SK-N-SH (cell line): ENCODE results near the gene TMEM255B.

Experiments
- CHD2 ChIP-seq: fragments of 150-350 bp; IDR thresholded peaks from 2 replicates; pipeline ENCODE4 v1.6.1; 2018; ENCODE audit warnings: low read length; ENCODE audit not compliant: partially characterized antibody
- CTCF ChIP-seq: fragments of 200-600 bp; sonication (generic); IDR thresholded peaks from 2 replicates; pipeline ENCODE4 v1.6.1; 2017; ENCODE audit warnings: antibody characterized with exemption, mild to moderate bottlenecking, moderate library complexity
- EP300 ChIP-seq, 2 experiments: IDR thresholded peaks; 2 replicates each; pipeline versions ENCODE4 v1.4.0 to v1.6.1; 2012; ENCODE audit warnings: borderline replicate concordance in 1 of 2, low read depth in 1 of 2, low read length in 1 of 2
- SIN3A ChIP-seq: IDR thresholded peaks from 2 replicates; pipeline ENCODE4 v1.6.1; 2012; ENCODE audit warnings: low read depth, mild to moderate bottlenecking, low read length, moderate library complexity, borderline replicate concordance
- SMC3 ChIP-seq: IDR thresholded peaks from 2 replicates; pipeline ENCODE4 v1.6.1; 2012; ENCODE audit warnings: low read depth, low read length, improper control_type of control experiment
- TAF1 ChIP-seq: IDR thresholded peaks from 2 replicates; pipeline ENCODE4 v1.6.1; 2012; ENCODE audit warnings: low read depth, mild to moderate bottlenecking, low read length, moderate library complexity, borderline replicate concordance
- USF2 ChIP-seq: fragments of 150-350 bp; IDR thresholded peaks from 2 replicates; pipeline ENCODE4 v1.6.1; 2017; ENCODE audit warnings: antibody characterized with exemption, low read length, low read depth, borderline replicate concordance
- YY1 ChIP-seq: IDR thresholded peaks from 2 replicates; pipeline ENCODE4 v1.4.0; 2012; ENCODE audit warnings: low read depth, mild to moderate bottlenecking

GRCh38 chr13:113792236-113792770, 33.3 kb downstream of the TMEM255B start:
- TF ChIP-seq TAF1: no peak
- no peak for TF ChIP-seq YY1
- TF ChIP-seq EP300 (IDR thresholded peaks at IDR 0.05; ENCODE audit: borderline replicate concordance in 1 of 2, low read depth in 1 of 2, low read length in 1 of 2): no peak
- no peak for TF ChIP-seq SIN3A
- no peak for TF ChIP-seq CTCF
- TF ChIP-seq SMC3: no peak
- TF ChIP-seq USF2: no peak
- no peak for TF ChIP-seq CHD2
